ENCODE measurements around the gene IFT22.

Gene IFT22

GRCh38 chr7:101308245-101309085, 13.1 kb downstream of the IFT22 start:
- peak overlapping the region; percentile 91 for H3K9ac ChIP-seq (ENCODE audit: low read depth, low read length)

GRCh38 chr7:101306307-101306706, 15.3 kb downstream of the IFT22 start:
- peaks cover 4% of the 10 kb centered on the region; the same call in 1 of the 2 replicates for H3K27me3 ChIP-seq (ENCODE audit: insufficient read depth, low read length)
- WGBS: 96% methylated on average over 9 of the region's 9 CpGs
- peaks cover 53% of the 10 kb centered on the region for H3K36me3 ChIP-seq (ENCODE audit: insufficient read depth, low read length)
- H3K4me1 ChIP-seq (ENCODE audit: insufficient read depth, low read length): peaks cover 5% of the 10 kb centered on the region; the same call in 1 of the 2 replicates
- no peak overlapping the region for H3K27ac ChIP-seq (ENCODE audit: low read depth, low read length)
- H3K4me3 ChIP-seq (ENCODE audit: low read length): no peak overlapping the region
- H3K9me3 ChIP-seq (ENCODE audit: insufficient read depth, low read depth, low read length): no peaks in the 10 kb centered on the region
- H3K9ac ChIP-seq (ENCODE audit: low read depth, low read length): no peak overlapping the region

More at GRCh38 chr7:101308245-101309085, 13.1 kb downstream of the IFT22 start:
- no peaks in the 10 kb centered on the region for H3K27me3 ChIP-seq (ENCODE audit: insufficient read depth, low read length)
- peak overlapping the region; percentile 94 for H3K4me3 ChIP-seq (ENCODE audit: low read length)
- peaks cover 5% of the 10 kb centered on the region; the same call in 1 of the 2 replicates for H3K4me1 ChIP-seq (ENCODE audit: insufficient read depth, low read length)
- H3K27ac ChIP-seq (ENCODE audit: low read depth, low read length): peak overlapping the region; percentile 89
- peaks cover 56% of the 10 kb centered on the region for H3K36me3 ChIP-seq (ENCODE audit: insufficient read depth, low read length)
- WGBS: under 1% methylated on average over 62 of the region's 62 CpGs
- H3K9me3 ChIP-seq (ENCODE audit: insufficient read depth, low read depth, low read length): no peaks in the 10 kb centered on the region

- WGBS: 63% methylated on average over 40 of the region's 40 CpGs
- Histone ChIP-seq H3K36me3 (ENCODE audit: insufficient read depth, low read length) (peaks cover 44% of the 10 kb centered on the region), H3K4me1 (ENCODE audit: insufficient read depth, low read length) (0 out of 2 replicates have a peak, but pooled peaks cover 6% of the 10 kb centered on the region), H3K9ac (ENCODE audit: low read depth, low read length) (peak overlapping the region; percentile 87), H3K27ac (ENCODE audit: low read depth, low read length) (peak overlapping the region; percentile 66), H3K4me3 (ENCODE audit: low read length) (peak overlapping the region; percentile 76), H3K9me3 (ENCODE audit: insufficient read depth, low read depth, low read length) (no peaks in the 10 kb centered on the region), H3K27me3 (ENCODE audit: insufficient read depth, low read length) (peaks cover 32% of the 10 kb centered on the region; the same call in 1 of the 2 replicates)
Observed at GRCh38 chr7:101303102-101303701, 18.4 kb downstream of the IFT22 start.

- 65% methylated on average over 37 of the region's 37 CpGs for WGBS
- Histone ChIP-seq H3K27ac (ENCODE audit: low read depth, low read length) (peak overlapping the region; percentile 66), H3K36me3 (ENCODE audit: insufficient read depth, low read length) (peaks cover 44% of the 10 kb centered on the region), H3K9me3 (ENCODE audit: insufficient read depth, low read depth, low read length) (no peaks in the 10 kb centered on the region), H3K4me3 (ENCODE audit: low read length) (peak overlapping the region; percentile 76), H3K4me1 (ENCODE audit: insufficient read depth, low read length) (0 out of 2 replicates have a peak, but pooled peaks cover 6% of the 10 kb centered on the region), H3K27me3 (ENCODE audit: insufficient read depth, low read length) (peaks cover 33% of the 10 kb centered on the region; the same call in 1 of the 2 replicates), H3K9ac (ENCODE audit: low read depth, low read length) (peak overlapping the region; percentile 87)
Observed at GRCh38 chr7:101302641-101303101, 18.9 kb downstream of the IFT22 start.

- H3K27me3 ChIP-seq (ENCODE audit: insufficient read depth, low read length): peaks cover 33% of the 10 kb centered on the region; the same call in 1 of the 2 replicates
- WGBS: 38% methylated on average over 16 of the region's 16 CpGs
- peak overlapping the region; percentile 76 for H3K4me3 ChIP-seq (ENCODE audit: low read length)
- H3K27ac ChIP-seq (ENCODE audit: low read depth, low read length): peak overlapping the region; percentile 84; the same call in 1 of the 2 replicates
- peak overlapping the region; percentile 86 for H3K9ac ChIP-seq (ENCODE audit: low read depth, low read length)
- H3K9me3 ChIP-seq (ENCODE audit: insufficient read depth, low read depth, low read length): no peaks in the 10 kb centered on the region
- peaks cover 39% of the 10 kb centered on the region for H3K36me3 ChIP-seq (ENCODE audit: insufficient read depth, low read length)
- 0 out of 2 replicates have a peak, but pooled peaks cover 6% of the 10 kb centered on the region for H3K4me1 ChIP-seq (ENCODE audit: insufficient read depth, low read length)
Observed at GRCh38 chr7:101300465-101301376, 20.9 kb downstream of the IFT22 start.

DNA sequence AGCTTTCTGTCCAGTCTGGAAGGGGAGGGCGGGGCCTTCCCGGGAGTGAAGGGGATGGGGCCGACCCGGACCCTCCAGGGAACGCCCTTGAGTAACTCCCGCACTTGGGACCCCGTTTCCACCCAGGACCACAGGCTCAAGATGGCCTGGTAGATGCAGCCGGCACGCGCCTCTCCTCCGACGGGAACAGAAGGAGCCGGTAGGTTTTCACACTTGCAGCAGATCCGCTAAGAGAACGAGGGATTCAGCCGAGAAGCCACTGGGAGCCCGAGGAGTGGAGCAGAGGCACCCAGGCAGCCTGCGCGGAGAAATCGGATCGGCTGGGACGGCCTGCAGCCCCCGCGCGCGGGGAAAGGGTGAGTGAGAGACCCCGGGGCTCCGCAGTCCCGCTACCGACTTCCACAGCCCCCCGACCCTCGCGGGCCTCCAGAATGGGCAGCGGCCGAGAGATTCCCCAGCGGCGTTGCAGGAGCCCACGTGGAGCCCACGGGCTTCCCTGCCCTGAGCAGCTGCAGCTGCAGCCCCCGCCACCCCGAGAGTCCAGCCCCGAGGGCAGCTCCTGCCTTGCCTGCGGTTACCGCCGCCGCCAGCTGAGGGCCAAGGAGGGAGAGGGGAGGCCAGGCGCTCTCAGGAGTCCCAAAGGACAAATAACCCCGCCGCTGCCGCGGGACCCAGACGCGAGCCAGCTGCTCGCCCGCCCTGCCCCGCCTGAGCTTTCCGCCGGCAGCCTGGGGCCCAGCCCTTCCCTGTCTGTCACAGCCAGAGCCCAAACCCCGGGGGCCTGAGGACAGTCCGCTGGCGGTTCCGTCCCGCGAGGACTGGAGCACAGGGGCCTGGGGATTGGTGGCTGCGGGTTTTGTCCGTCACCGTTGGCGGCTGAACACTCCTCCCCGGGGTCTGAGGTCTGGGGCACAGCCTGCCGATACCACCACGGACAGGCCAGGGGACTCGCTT, 21.8 kb downstream of the IFT22 start:
- peaks cover 14% of the 10 kb centered on the region for H3K4me1 ChIP-seq (ENCODE audit: insufficient read depth, low read length)
- H3K9ac ChIP-seq (ENCODE audit: low read depth, low read length): peak overlapping the region; percentile 86
- H3K36me3 ChIP-seq (ENCODE audit: insufficient read depth, low read length): peaks cover 31% of the 10 kb centered on the region
- H3K4me3 ChIP-seq (ENCODE audit: low read length): peak overlapping the region; percentile 76
- WGBS: 2% methylated on average over 72 of the region's 72 CpGs
- no peaks in the 10 kb centered on the region for H3K9me3 ChIP-seq (ENCODE audit: insufficient read depth, low read depth, low read length)
- peak overlapping the region; percentile 84 for H3K27ac ChIP-seq (ENCODE audit: low read depth, low read length)
- peaks cover 33% of the 10 kb centered on the region; the same call in 1 of the 2 replicates for H3K27me3 ChIP-seq (ENCODE audit: insufficient read depth, low read length)

DNA sequence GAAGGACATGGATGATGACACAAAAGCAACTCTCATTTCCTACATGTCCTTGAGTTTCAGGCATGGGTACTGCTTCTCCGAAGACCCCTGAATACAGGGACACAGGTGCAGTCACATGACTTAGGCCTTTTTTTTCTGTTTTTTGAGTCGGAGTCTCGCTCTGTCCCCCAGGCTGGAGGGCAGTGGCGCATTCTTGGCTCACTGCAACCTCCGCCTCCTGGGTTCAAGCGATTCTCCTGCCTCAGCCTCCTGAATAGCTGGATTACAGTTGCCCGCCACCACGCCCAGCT, 26.8 kb downstream of the IFT22 start:
- peak overlapping the region; percentile 70 for H3K9ac ChIP-seq (ENCODE audit: low read depth, low read length)
- H3K36me3 ChIP-seq (ENCODE audit: insufficient read depth, low read length): no peaks in the 10 kb centered on the region
- H3K9me3 ChIP-seq (ENCODE audit: insufficient read depth, low read depth, low read length): no peaks in the 10 kb centered on the region
- H3K4me1 ChIP-seq (ENCODE audit: insufficient read depth, low read length): peaks cover 36% of the 10 kb centered on the region
- no peak overlapping the region; the same call in 1 of the 2 replicates for H3K4me3 ChIP-seq (ENCODE audit: low read length)
- peaks cover 14% of the 10 kb centered on the region; the same call in 1 of the 2 replicates for H3K27me3 ChIP-seq (ENCODE audit: insufficient read depth, low read length)
- 42% methylated on average over 8 of the region's 8 CpGs for WGBS
- peak overlapping the region; percentile 100 for H3K27ac ChIP-seq (ENCODE audit: low read depth, low read length)

GRCh38 chr7:101294039-101294831, 27.4 kb downstream of the IFT22 start:
- H3K9ac ChIP-seq (ENCODE audit: low read depth, low read length): peak overlapping the region; percentile 70

More at GRCh38 chr7:101294039-101294831, 27.4 kb downstream of the IFT22 start:
- Histone ChIP-seq H3K27me3 (ENCODE audit: insufficient read depth, low read length) (peaks cover 8% of the 10 kb centered on the region; the same call in 1 of the 2 replicates), H3K27ac (ENCODE audit: low read depth, low read length) (peak overlapping the region; percentile 100), H3K4me3 (ENCODE audit: low read length) (no peak overlapping the region; the same call in 1 of the 2 replicates), H3K36me3 (ENCODE audit: insufficient read depth, low read length) (no peaks in the 10 kb centered on the region), H3K4me1 (ENCODE audit: insufficient read depth, low read length) (peaks cover 39% of the 10 kb centered on the region), H3K9me3 (ENCODE audit: insufficient read depth, low read depth, low read length) (no peaks in the 10 kb centered on the region)
- 7% methylated on average over 12 of the region's 12 CpGs for WGBS
